SK-N-MC (cell line): ENCODE results near the gene ADGRL3.

Experiments
- EZH2 ChIP-seq: fragments of 200-600 bp; sonication (generic); IDR thresholded peaks from one replicate; pipeline ENCODE4 v1.6.1; 2017; ENCODE audit warnings: antibody characterized with exemption
- FOXP2 ChIP-seq: optimal IDR thresholded peaks from 2 replicates; pipeline ENCODE3; 2011; ENCODE audit warnings: mild to moderate bottlenecking, moderate library complexity; ENCODE audit not compliant: insufficient read depth; ENCODE audit errors: extremely low read length, control extremely low read depth
- POLR2AphosphoS5 ChIP-seq: IDR thresholded peaks from 2 replicates; pipeline ENCODE4 v1.6.1; 2012; ENCODE audit warnings: mild to moderate bottlenecking, low read depth, low read length, borderline replicate concordance

DNA sequence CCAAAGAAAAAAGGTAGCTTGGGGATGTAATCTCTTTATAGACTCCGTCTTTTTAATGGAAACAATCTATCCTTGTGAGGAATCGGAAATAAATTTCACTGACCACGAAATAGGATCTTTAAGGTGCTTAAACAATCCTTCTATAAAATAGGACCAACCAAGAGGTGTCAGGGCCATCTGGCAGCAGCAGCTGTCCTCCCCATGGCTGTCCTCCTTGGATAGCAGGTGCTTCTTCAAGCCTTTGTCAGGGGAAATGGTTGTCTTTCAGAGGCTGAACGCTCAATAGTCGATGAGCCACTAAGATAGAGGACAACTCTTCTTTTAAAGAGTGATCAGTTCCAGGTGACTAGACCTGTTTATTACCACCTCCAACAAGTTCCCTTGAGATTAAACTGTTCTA lies 231.0 kb downstream of the ADGRL3 start:
- TF ChIP-seq POLR2AphosphoS5: no peak
- no peak for TF ChIP-seq EZH2
- TF ChIP-seq FOXP2: no peak
